NT2/D1 (cell line): ENCODE data around the gene HOXC4.
"Not testable (repeated sequence)": the region's sequence is repeated elsewhere in the genome, so short reads cannot be mapped to it uniquely, and the experiment has no call there.

ENCODE experiments used
- DNase-seq: peaks from one replicate; pipeline ENCODE4 v3.0.0-alpha.2; 2011; ENCODE audit warnings: low read depth, low spot score
- H3K27me3 ChIP-seq: 2 replicates; pipeline ENCODE4 v1.6.0; 2011; ENCODE audit warnings: mild to moderate bottlenecking; ENCODE audit not compliant: insufficient read length, insufficient read depth
- H3K36me3 ChIP-seq: 2 replicates; pipeline ENCODE4 v1.6.1; 2011; ENCODE audit warnings: mild to moderate bottlenecking, low read length, mixed read lengths; ENCODE audit not compliant: insufficient read depth, insufficient read length
- H3K4me1 ChIP-seq: 2 replicates; pipeline ENCODE4 v1.5.1; 2011; ENCODE audit not compliant: insufficient read depth, insufficient read length
- H3K4me3 ChIP-seq: 2 replicates; pipeline ENCODE4 v1.5.1; 2011; ENCODE audit warnings: low read depth; ENCODE audit not compliant: insufficient read length
- H3K9ac ChIP-seq: 2 replicates; pipeline ENCODE4 v1.6.0; 2011; ENCODE audit warnings: low read depth; ENCODE audit not compliant: insufficient read length
- H3K9me3 ChIP-seq: 2 replicates; pipeline ENCODE4 v1.5.1; 2011; ENCODE audit warnings: mild to moderate bottlenecking, low read length; ENCODE audit not compliant: insufficient read depth
- SUZ12 ChIP-seq: IDR thresholded peaks from 2 replicates; pipeline ENCODE4 v1.6.1; 2011; ENCODE audit not compliant: insufficient read length, insufficient read depth; ENCODE audit errors: extremely low read depth
- YY1 ChIP-seq: IDR thresholded peaks from 2 replicates; pipeline ENCODE4 v1.6.1; 2011; ENCODE audit not compliant: insufficient read length, insufficient read depth
- ZNF274 ChIP-seq: IDR thresholded peaks from 2 replicates; pipeline ENCODE4 v1.6.1; 2011; ENCODE audit warnings: mild to moderate bottlenecking, low read depth, low read length

Gene HOXC4

GRCh38 chr12:54075409-54075808 lies 21.8 kb downstream of the HOXC4 start:
- Histone ChIP-seq H3K4me3 (no peak overlapping the region), H3K9ac (no peak overlapping the region), H3K9me3 (no peaks in the 10 kb centered on the region), H3K36me3 (no peaks in the 10 kb centered on the region), H3K27me3 (peaks cover 44% of the 10 kb centered on the region), H3K4me1 (peaks cover 2% of the 10 kb centered on the region)
- no peak for DNase-seq
- TF ChIP-seq YY1 (no peak), ZNF274 (no peak), SUZ12 (no peak)

DNA sequence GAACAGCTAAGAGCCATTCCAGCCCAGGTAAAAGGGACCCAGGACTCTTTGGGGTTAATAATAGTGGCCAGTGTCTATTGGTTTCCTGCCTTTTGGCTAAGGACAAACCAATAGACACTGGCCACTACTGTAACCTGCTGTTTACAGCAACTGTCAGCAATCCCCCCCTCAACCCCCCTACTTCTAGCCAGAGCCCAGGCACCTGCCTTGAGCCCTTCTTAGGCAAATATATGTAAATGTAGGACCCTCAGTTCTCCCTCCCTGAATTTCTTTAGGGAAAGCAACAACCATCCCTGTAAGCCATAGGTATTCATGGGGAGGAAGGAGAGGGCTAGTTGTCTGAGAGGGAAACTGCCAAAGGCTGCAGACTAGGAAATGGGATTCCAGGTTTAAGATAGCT lies 22.3 kb downstream of the HOXC4 start:
- Histone ChIP-seq H3K9me3 (no peaks in the 10 kb centered on the region), H3K9ac (no peak overlapping the region), H3K36me3 (no peaks in the 10 kb centered on the region), H3K4me1 (peaks cover 4% of the 10 kb centered on the region), H3K4me3 (no peak overlapping the region), H3K27me3 (peaks cover 47% of the 10 kb centered on the region)
- TF ChIP-seq SUZ12 (no peak), ZNF274 (no peak), YY1 (no peak)
- DNase-seq, result peak; percentile 85

DNA sequence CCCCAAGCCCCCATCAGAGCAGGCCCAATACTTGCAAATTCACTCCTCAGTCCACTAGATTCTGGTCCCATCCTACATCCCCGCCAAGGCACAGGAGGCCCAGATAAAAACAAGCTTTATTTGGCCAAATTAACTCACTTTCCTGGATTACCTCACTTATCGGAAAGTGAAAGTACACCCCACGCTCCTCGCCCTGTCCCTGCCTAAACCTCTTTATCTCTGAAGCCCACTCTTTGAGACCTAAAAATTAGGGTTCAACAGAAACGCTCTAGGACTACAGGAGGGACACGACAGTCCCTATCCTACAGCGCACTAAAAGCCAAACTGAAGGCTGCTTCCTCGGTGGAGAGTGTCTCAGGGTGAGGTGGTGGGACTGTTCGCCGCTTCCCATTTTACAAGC lies 24.2 kb downstream of the HOXC4 start:
- H3K4me1 ChIP-seq, H3K36me3 ChIP-seq, DNase-seq, H3K4me3 ChIP-seq, H3K9me3 ChIP-seq, H3K9ac ChIP-seq: not testable (repeated sequence)
- peaks cover 53% of the 10 kb centered on the region for H3K27me3 ChIP-seq

DNA sequence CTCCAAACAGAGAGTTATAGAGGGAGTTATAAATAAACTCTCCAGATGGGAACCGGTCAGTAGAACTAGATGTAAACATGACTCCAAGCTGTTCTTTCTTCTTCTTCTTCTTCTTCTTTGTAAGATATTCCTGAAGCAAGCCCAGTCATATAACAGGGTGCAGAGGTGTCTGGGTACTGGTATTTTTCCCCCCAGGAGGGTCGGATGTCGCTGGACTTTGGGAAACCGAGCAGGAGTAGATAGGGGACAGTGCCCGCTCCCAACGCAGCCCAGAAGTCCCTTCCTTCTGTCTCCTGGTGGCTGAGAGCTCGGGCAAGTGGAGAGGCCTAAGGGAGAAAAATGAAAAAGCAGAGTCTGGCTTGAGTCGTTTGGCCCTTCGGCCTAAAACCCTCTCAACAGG lies 25.5 kb downstream of the HOXC4 start:
- peaks cover 64% of the 10 kb centered on the region for H3K27me3 ChIP-seq
- H3K4me3 ChIP-seq, H3K4me1 ChIP-seq, DNase-seq, H3K9me3 ChIP-seq, H3K9ac ChIP-seq, H3K36me3 ChIP-seq: not testable (repeated sequence)

- not testable (repeated sequence) for H3K36me3 ChIP-seq, H3K9me3 ChIP-seq, DNase-seq, H3K4me1 ChIP-seq, H3K9ac ChIP-seq, H3K4me3 ChIP-seq
- H3K27me3 ChIP-seq, result peaks cover 75% of the 10 kb centered on the region
Measured at GRCh38 chr12:54080008-54080924, 26.6 kb downstream of the HOXC4 start.

DNA sequence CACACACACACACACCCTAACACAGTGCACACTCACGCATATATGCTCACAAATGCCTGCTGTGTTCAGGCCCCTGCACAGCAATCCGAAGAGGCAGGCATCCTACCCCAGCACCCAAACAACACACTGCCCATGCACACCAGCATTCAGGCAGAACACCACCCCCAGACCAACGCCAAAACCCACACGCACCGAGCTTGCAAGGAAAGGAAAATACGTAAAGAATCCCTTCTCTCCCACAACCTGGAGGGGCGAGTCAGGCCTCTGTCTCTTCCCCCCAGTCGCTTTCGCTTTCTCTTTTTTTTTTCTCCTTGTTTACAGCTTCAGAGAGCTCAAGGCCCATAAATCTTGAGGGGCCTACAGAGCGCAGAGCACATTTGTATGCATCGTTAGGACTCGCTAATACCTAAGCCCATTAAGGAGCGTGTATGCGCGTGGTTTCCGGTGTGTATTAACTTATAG lies 27.4 kb downstream of the HOXC4 start:
- H3K36me3 ChIP-seq, H3K9ac ChIP-seq, H3K4me3 ChIP-seq, H3K9me3 ChIP-seq, DNase-seq, H3K4me1 ChIP-seq: not testable (repeated sequence)
- peaks cover 83% of the 10 kb centered on the region for H3K27me3 ChIP-seq

DNA sequence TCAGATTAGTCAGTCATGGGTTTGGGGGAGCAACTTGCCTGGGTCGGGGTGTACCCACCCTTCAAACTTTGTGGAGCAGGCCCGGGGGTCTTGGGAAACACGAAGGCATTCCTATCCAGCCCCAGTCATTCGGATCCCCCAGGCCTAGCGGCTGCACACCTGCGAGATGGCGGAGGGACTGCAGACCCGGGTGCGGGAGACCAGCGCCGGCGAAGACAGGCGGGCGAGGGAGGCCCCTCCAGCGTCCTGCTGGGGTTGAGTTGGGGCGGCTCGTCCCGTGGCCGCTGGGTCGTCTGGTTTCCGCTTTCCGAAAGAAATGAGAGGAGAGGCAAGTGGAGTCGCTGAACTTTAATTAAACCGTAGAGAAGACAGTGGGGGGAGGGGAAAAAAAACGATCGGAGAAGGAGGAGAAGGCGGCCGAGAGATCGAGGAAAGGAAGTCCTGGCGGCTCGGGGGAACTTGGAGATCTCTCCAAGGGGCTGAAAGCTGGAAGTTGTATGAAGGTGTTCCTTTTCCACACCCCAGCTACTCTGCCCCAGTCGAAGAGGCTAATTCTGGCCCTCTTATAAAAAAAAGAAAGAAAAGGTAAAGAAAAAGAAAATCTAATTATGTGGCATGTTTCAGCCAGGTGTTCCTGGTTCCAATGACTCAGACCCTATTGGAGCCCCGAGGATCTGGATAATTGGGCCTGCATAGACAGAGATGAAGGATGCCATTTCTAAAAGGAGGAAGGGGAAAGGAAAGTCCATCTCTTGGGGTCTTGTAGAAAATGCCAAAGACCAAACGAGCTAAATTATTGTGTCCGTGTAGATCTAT lies 28.2 kb downstream of the HOXC4 start:
- DNase-seq, H3K4me1 ChIP-seq, H3K9me3 ChIP-seq, H3K36me3 ChIP-seq, H3K4me3 ChIP-seq, H3K9ac ChIP-seq: not testable (repeated sequence)
- peaks cover 90% of the 10 kb centered on the region for H3K27me3 ChIP-seq

GRCh38 chr12:54082397-54082892 lies 28.8 kb downstream of the HOXC4 start:
- TF ChIP-seq ZNF274, result no peak
- no peak for TF ChIP-seq YY1
- TF ChIP-seq SUZ12, result no peak
- Histone ChIP-seq H3K27me3 (peaks cover 87% of the 10 kb centered on the region), H3K9ac (no peak overlapping the region), H3K9me3 (no peaks in the 10 kb centered on the region), H3K4me3 (no peak overlapping the region), H3K4me1 (peaks cover 2% of the 10 kb centered on the region), H3K36me3 (no peaks in the 10 kb centered on the region)
- no peak for DNase-seq

GRCh38 chr12:54088011-54088410 lies 34.4 kb downstream of the HOXC4 start:
- not testable (repeated sequence) for H3K9me3 ChIP-seq, H3K36me3 ChIP-seq, H3K4me3 ChIP-seq, H3K4me1 ChIP-seq, DNase-seq, H3K9ac ChIP-seq
- H3K27me3 ChIP-seq, result peaks cover 83% of the 10 kb centered on the region

GRCh38 chr12:54089465-54089864 lies 35.8 kb downstream of the HOXC4 start:
- H3K27me3 ChIP-seq, result peaks cover 77% of the 10 kb centered on the region
- not testable (repeated sequence) for H3K4me3 ChIP-seq, H3K36me3 ChIP-seq, H3K4me1 ChIP-seq, H3K9me3 ChIP-seq, DNase-seq, H3K9ac ChIP-seq

DNA sequence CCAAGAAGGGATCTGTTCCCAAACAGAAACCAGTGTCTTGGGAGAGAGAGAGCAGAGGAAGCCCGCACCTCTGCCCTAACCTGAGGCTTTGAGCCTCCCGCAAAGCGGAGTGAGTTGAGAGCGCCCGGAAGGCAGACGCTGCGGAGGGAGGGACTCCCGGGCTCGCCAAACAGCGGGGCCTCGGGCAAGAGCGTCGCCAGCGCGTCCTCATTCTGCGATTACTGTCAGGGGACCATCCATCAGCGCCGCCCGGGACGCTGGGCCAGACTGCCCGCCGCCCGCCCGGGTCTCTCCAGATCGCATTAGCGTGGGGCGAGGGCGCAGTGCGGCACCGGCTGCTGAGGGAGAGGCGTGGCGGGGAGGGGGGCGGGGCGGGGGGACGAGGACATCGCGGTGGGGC lies 36.7 kb downstream of the HOXC4 start:
- H3K9me3 ChIP-seq, H3K4me1 ChIP-seq, H3K36me3 ChIP-seq, H3K4me3 ChIP-seq, H3K9ac ChIP-seq, DNase-seq: not testable (repeated sequence)
- H3K27me3 ChIP-seq, result peaks cover 69% of the 10 kb centered on the region
